Measurements from ENCODE around the gene OTOG.

OTOG gene

DNA sequence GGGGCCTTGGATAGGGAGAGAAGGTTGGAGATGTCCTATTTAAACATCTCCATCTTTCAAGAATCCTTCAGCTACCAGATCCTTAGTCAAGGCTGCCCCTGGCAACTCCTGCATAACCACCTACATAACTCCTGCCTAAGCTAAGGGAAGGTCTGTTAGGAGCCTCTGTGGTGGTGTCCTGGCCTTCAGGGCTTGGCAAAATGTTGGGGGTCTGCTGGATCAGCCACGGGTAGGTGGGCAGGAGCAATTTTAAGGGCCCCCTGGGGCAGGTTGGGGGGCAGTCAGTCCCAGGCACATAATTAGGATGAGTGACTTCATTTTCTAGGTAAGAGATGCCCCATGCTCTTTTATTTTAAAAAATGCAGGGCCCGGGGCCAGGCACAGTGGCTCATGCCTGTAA is 28.7 kb upstream of the OTOG start:
- DNase-seq (ENCODE audit: low spot score), result no peak

DNA sequence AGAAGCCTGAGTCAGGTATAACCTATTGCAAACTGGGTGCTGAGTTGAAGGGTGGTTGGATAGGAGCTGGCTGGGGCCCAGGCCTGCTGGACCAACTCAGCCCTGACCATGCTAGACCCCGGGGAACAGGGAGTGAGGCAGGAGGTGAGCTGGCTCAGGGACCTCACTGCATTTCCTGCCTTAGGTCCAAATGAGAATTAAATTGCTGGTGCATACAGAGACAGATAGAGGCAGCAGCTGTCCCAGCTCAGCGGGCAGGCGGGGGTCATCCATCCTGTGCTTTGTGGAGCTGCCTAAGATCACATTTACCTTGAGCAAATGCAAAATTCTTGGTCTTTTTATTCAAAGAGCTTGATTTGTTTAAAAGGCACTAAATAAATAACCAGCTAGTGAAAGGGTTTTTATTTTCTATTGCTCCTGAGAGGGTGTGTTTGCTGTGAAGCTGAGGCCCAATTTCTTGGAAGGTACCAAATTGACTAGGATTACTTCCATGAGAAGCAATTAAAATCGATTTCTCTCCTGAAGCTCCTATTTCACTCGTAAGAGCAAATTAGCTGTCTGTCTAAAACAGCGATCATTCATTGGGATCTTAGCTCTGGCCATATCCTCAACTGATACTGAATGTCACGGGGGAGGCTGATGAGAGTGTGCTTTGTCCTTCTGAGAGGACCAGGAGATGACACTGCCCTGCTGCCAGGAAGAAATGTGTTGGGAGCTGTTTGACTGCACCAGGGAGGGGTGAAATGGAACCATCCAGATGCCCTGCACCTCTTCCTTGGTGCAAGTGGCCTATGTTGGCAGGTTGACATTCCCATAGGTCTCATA is 27.8 kb upstream of the OTOG start:
- DNase-seq (ENCODE audit: low spot score), result no peak

DNA sequence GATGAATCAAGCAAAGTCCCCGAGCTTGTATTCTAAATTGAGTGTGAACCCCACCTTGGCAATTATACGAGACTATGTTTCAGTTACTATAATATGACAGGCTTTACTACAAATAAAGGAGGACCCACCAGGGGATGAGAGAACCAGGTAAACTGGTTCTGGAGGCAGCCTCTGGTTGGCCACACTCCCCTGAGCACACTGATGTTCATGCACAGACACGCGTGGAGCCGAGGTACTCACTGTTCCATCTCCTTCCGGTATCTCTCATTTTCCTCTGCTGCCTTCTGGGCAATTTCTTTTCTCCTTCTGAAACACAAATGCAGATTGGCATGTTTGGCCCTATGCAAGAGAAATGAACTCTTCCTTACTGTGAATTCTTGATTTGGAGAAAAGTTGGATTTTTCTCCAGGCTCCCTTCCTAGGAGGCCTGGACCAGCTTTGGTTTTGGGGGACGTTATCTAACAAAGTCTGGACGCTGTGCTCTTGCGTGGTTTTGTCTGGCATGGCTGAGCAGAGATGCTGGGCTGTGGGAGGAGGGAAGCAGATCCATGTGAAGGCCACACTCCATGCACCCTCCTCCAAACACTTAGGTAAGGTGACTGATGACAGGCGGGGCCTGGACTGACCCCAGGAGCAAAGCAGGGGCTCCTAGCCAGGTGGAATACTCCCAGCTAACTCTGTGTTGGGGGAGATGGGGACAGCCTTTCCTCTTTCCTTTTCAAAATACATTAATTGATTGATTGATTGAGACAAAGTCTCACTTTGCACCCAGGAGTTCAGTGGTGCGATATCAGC is 25.8 kb upstream of the OTOG start:
- no peak for DNase-seq (ENCODE audit: low spot score)

DNA sequence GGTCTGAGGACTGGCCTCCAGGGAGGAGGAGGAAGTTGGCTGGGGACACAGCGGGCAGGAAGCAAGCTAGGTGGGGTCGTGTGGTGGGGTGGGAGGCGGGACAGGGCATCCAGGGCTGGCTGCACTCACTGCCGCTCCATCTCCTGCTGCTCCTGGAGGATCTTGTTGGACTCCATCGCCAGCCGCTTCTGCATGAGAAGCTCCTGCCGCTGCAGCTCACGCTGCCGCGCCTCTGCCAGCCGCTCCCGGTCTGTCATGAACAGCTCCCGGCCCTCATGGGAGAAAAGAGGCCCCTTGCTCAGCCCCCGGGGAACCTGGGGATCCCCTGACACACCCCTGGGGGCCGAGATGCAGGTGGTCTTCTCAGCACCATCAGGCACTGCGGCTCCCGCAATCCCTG is 24.4 kb upstream of the OTOG start:
- DNase-seq (ENCODE audit: low spot score), result no peak

DNA sequence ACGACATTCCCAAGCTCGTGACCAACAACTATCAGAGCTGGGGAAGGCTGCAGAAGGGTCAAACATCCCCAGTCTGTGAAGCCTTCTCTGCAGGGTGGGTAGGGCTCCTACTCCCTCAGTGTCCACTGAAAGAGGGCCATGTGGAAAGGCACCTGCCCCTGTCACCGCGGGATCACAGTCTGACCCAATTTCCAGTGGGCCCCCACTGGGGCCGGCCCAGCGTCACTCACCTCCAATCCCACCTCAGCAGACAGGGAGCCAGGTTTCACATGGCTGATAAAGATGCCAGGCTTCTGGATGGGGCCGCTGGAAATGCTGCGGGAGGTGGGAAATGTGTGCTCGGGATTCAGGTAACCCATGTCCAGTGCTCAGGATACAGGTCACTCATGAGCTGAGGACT is 22.8 kb upstream of the OTOG start:
- no peak for DNase-seq (ENCODE audit: low spot score)

DNA sequence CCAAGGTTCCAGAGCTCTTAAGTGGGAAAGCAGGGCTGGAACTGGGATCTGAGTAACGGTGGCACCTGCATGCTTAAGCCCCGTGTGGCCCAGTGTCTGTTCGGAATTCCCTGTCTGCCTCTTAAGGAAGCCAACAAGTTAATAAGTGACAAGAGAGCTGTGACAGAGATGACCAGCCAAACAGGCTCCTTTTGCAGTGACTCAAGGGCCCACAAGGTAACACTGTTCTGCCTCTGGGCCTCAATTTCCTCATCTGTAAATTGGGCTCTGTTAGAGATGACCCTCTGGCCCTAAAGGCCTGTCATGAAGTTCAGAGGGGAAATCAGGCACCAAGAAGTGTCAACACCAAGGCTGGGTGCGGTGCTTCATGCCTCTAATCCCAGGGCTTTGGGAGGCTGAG is 21.5 kb upstream of the OTOG start:
- no peak for DNase-seq (ENCODE audit: low spot score)

DNA sequence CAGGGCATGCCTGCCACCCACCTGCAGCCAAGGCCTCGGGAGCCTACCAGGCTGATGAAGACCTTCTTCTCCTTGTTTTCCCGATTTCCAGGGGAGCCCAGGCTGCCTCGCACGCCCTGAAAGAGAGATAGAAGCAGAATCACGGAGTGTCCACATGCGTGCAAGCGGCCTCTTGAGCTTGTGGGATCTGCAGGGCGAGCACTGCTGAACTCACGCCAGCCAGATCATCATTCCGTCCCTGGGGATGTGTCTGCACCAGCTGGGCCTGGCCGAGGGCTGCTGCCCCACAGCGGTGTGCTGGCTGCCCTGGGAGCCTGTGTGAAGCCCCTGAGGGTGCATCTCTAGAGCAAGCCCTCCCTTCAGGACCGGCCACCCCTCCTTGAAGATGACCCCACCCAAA is 20.7 kb upstream of the OTOG start:
- no peak for DNase-seq (ENCODE audit: low spot score)

DNA sequence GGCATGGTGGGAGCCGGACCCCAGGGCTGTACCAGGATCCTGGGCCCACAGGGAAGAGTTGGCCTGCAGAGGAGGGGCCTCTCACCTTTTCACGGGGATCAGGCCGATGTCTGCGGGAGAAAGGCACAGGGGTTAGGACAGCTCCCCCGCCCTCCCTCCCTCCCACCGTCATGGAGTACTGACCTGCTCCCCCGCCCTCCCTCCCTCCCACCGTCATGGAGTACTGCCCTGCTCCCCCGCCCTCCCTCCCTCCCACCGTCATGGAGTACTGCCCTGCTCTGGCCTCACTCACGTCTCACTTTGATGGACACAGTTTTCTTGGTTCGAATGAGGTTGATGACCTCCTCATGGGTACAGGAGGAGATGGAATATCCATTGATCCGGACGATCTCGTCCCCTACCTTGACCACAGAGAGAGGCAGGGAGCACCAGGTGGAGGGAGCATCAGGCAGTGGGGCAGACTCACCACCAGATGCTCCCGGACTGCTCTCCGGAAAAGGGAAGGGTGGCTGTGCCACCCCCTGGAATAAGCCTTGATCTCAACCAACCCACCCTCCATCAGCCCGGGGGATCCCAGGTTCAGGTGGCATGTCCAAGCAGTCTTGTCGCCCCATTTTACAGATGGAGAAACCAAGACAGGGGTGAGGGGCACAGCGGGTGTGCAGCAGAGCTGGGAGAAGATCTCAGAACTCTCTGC is 20.0 kb upstream of the OTOG start:
- DNase-seq (ENCODE audit: low spot score), result no peak

DNA sequence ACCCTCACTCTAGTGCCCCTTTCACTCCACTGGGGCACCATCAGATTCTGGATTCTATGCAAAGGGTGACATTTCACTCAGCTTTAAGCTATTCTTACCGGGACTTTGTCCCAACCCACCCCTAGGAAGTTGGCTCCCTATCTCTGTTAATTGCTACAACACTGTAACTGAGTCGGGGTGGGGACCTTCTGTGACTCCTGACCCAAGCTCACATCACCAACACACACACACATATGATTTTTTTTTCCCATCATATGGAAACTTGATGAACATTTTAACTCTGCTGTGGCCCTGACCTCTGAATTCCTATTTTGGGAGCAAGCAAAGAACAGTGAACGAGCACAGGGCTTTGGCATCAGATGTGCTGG is 19.4 kb upstream of the OTOG start:
- no peak for DNase-seq (ENCODE audit: low spot score)

DNA sequence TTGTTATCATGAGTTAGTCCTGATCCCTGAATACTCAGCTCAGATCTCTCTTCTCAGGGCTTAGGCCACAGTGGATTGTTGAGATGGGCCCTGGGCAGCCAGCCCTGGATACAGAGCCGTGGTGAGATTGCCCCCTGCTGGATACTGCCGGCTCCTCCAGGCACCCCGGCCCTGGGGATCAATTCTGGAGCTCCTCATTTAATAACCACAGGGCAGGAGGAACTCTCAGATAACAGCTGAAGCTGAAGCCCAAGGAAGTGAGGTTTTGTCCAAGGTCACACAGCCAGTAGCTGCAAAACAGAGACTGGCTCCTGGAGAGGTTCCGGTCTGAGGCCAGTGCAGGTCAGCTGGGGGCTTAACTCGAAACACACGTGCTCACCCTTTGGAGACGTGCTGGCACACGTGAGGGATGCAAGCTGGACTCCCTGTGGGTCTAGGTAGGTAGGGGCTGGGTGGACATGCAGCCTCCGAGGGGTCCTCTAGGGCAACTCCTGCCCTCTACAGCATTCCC is 18.8 kb upstream of the OTOG start:
- DNase-seq (ENCODE audit: low spot score), result peak; percentile 10

DNA sequence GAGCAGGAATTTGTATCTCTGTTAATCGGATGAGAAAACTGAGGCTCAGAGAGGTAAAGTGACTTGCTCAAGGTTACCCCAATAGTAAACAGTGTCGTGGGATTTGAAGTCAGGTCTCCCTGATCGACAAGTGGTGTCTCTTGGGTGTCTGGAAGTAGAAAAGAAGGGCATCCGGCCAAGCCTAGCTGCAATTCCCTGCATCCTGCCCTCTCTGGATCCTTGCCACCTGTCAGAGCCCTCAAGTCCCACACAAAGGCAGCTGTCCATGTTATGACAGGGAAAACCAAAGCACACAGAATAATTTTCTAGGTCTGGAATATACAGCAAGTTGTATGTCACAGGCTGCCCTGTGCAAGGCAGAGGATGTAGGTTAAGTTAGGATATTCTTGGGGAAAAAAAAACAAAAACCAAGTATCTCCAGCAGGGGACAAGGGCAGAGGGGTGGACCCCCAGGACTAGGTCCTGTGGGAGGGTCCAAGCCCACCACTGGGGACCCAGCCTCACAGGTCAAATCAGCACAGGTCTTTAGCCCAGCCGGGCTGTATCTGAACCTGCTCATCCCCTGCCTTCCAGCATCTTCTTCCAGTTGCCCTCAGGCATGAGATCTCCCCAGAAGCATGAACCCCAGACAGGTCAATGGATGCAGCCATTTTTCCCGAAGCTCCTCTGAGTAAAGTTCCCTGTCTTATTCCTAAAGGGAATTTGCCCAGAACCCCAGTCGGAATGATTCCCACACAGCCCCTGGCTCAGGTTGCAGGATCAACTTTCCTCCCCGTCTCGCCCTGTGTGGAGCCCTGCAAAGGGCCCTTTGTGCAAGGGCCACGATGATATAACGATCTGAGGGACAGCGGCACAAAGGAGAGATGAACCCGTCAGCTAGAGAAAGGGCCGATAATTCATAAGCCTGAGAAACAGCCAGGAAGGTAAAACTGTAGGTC is 17.9 kb upstream of the OTOG start:
- DNase-seq (ENCODE audit: low spot score), result no peak

DNA sequence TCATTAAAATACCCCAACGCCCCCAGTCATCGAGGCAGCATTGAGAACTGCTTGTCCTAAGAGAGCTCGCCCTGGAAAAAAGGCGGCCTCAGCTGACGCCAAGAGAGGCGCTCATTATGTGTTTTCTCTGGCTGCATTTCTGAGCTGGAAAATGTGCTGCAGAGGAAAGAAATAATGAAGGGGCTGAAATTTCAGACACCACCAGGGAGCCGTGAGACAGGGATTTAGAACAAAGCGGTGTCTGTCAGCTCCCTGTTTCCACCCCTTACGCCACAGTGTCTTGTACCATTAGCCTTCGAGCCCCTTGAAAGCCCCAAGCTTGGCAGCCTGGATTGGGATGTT is 17.2 kb upstream of the OTOG start:
- DNase-seq (ENCODE audit: low spot score), result no peak

DNA sequence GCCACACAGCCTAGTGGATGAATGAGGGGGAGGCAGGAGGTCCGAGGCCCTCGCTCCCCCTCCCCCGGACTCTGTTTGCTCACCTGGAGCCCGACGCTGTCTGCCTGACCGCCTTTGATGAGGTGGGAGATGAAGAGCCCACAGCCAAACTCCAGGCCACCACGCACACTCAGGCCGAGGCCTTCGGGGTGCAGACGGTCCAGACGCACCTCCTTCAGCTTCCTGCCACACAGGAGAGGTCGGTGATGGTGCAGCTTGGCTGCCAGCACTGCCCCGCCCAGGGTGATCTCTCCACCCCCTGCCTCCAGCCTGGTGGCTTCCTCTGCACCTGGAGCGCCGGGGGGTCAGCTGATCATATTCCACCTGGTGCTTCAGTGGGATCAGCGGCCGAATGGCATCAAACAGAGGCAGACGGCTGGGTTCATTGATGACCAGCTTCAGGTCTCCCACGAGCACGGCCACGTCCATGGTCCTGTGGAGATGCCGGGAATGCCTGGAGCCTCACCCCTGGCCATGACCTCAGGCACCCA is 15.9 kb upstream of the OTOG start:
- no peak for DNase-seq (ENCODE audit: low spot score)

DNA sequence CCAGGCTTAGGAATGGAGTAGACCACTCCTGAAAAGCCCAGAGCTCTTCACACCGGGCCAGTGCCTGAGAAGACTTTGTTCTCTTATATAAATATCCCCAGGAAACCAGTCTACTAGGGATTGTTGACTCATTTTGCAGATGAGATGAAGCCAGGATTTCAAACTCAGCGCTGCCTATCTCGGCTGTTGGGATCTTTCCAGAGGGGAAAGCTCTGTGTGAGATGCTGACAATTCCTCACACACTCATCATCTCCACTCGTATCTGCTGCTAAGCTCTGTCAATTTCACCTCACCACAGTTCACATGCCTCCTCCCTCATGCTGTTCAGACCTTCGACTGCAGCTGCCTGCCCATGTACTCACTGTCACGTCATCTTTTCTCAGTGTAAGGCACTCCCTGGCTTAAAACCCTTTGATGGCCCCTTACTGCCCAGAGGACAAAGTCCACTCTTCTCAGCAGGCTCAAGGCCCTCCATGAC is 15.4 kb upstream of the OTOG start:
- no peak for DNase-seq (ENCODE audit: low spot score)

DNA sequence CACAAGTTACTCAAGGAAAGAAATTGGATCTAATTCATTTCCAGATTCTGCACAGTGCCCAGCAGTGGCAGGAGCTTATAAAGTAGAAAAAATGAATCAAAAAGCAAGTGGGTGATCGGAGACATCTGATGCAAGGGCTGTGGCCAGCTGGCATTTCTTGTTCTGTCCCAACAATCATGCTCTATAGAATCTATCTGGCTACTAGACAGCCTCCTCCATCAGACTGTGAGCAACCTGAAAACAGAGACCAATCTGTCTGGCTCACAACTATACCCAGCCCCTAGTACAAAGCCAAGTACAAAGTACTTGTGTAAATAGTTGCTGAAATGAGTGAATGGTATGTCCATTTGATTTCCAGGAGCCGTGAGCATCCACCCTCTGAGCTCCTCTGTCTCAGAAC is 14.3 kb upstream of the OTOG start:
- no peak for DNase-seq (ENCODE audit: low spot score)

DNA sequence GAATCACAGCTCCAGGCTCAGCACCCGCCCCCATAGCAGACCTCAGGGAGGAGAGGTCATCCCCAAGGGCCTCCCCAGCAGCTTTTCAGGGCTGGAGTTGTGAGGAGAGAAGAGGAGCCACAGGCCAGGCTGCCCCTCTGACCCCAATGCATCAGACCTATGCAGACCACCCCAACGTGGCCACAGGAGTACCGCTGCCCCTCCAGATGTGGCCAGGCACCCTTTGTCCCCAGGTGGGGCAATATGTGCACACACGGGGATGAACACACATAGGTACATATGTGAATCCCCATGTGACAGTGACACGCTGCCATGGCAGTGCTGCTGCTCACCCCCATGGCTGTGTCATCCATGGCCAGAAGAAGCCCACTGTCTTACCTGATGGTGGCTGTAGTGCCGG is 13.7 kb upstream of the OTOG start:
- DNase-seq (ENCODE audit: low spot score), result no peak

DNA sequence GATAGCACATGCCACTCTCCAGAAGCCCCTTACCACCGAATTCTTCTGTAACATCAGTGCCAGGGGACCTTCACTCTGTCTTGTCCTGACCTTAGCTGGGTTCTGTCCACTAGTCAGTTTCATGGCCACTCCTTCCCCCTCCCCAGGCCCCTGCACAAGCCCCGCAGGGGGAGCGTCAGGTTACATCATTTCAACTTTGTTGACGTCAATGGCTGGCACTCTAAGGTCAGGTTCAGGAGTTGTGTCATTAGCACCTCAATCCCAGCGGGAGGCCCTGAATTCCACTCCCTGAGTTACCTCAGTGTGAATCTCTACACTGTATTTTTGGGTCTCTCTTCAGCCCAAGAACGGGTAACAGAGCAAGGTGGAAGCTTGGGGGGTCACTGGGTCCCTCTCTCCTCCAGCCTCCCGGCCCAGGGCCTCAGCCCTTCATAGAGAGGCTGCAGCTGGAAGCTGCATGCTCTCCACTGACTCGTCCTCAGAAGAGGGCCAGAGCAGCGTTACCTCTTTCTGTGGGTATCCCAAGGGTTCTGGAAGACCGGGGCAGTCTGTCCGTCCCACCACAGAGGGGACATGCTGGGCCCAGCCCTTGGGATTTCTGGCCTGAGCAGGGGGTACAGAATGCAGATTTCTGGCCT is 13.2 kb upstream of the OTOG start:
- DNase-seq (ENCODE audit: low spot score), result no peak

DNA sequence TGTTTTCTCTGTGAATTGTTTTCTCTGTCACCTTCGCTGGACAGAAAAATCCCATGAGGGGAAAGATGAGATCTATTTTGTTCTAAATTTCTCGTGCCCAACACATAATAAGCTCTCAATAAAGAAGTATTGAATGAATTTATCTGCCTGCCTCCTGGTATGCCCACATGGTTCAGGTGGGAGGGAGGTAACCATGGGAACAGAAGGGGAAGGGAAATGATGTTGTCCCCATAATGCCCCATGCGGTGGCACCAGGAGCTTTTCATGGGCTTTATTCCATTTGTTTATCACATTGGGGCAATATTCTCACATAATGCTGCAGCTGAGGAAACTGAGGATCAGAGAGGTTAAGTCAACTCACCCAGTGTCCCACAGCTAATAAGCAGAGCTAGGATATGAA is 11.6 kb upstream of the OTOG start:
- no peak for DNase-seq (ENCODE audit: low spot score)

DNA sequence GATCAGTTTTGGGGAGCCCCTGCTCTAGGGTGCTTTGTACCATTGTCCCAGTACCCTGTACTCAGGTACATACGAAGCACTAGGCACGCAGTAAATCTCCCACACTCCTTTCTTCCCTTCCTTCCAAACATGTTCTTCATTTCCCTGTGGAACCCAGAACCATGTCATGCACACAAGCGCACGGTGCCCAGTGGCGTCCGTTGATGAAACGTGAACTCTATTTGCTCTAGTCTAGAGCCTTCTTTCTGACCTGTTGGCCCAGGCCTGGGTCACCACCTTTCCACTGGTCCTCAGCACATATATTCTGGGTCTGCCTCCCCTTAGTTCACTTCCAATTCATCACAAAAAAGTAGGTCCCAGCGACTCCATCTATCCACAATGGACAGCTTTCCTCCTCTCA is 9.8 kb upstream of the OTOG start:
- DNase-seq (ENCODE audit: low spot score), result no peak

DNA sequence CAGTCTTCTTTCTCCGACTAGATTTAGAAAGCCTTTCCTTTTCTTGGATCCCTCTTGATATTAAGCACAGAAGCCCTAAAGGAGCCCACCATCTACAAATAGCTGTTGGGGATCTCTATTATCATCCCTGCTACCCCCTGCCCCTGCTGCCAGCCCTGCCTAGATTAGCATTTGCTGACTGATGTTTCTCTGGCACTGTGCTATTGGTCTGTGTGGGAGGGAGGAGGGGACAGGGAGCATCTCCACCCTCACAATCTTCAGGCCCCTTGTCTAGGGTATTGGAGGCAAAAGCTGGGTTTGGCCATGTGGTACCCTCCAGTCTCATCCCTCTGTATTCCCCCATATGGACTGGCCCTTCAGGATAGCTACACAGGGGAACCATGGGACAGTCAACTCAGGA is 9.0 kb upstream of the OTOG start:
- no peak for DNase-seq (ENCODE audit: low spot score)

DNA sequence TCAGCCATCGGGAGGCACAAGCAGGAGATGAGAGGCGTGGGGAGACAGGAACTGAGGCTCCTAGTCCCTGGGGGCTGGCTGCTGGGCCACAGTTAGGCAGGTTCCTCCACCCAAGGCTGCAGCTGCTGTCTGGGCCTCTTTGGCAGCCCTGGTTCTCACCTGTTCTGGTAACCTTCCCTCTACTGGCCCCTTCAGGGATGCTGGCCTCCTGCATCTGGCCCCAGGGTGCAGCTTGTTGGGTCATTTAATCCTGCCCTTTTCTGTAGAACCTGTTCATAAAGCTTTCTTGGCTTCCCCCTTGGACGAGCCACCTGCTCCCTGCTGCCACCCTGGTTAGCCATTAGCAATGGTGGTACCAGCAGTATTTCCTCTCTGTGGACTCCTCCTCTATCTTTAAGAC is 8.3 kb upstream of the OTOG start:
- DNase-seq (ENCODE audit: low spot score), result no peak
